Heart left ventricle (tissue), 16 donors: ENCODE measurements around the gene B3GALT5. TPM values are rescaled to one million over a fixed set of nuclear protein-coding genes. Genes with fewer than 3 reads are reported as not detected.

Source experiments
- ATAC-seq, 4 donors: fragments of 200-7000 bp; cut with Tn5 transposase; one replicate each; pipeline ENCODE4 v1.9.1; 2020 to 2022; ENCODE audit warnings: moderate library complexity in 4 of 4, mild to moderate bottlenecking in 3 of 4, moderate number of reproducible peaks in 1 of 4
- DNase-seq, 5 donors: peaks; one replicate each; pipeline ENCODE4 v3.0.0-alpha.2; 2020
- H3K27ac ChIP-seq, 12 donors: fragments of 200-600 bp; sonication (generic) in 4 of 12; one replicate each; pipeline versions ENCODE4 v1.5.0 to v1.8.0; 2016 to 2022; ENCODE audit warnings: mild to moderate bottlenecking in 2 of 12
- H3K27me3 ChIP-seq, 9 donors: fragments of 200-600 bp; sonication (generic) in 2 of 9; one replicate each; pipeline versions ENCODE4 v1.5.1 to v1.8.0; 2016 to 2022; ENCODE audit warnings: mild to moderate bottlenecking in 3 of 9
- H3K36me3 ChIP-seq, 9 donors: fragments of 200-600 bp; sonication (generic) in 2 of 9; one replicate each; pipeline versions ENCODE4 v1.5.0 to v1.8.0; 2018 to 2022; ENCODE audit warnings: mild to moderate bottlenecking in 2 of 9
- H3K4me1 ChIP-seq, 12 donors: fragments of 200-600 bp; sonication (generic) in 4 of 12; one replicate each; pipeline versions ENCODE4 v1.5.0 to v1.8.0; 2016 to 2022; ENCODE audit warnings: mild to moderate bottlenecking in 3 of 12
- H3K4me3 ChIP-seq, 12 donors: fragments of 200-600 bp; sonication (generic) in 4 of 12; one replicate each; pipeline versions ENCODE4 v1.5.0 to v1.8.0; 2017 to 2022; ENCODE audit warnings: mild to moderate bottlenecking in 9 of 12, moderate library complexity in 4 of 12
- H3K9me3 ChIP-seq, 12 donors: fragments of 200-600 bp; sonication (generic) in 4 of 12; one replicate each; pipeline versions ENCODE4 v1.5.0 to v1.8.0; 2016 to 2022; ENCODE audit warnings: mild to moderate bottlenecking in 1 of 12
- CTCF ChIP-seq, 12 donors: fragments of 200-600 bp; sonication (generic) in 4 of 12; IDR thresholded peaks; one replicate each; pipeline versions ENCODE4 v1.5.0 to v1.8.0; 2018 to 2022; ENCODE audit warnings: antibody characterized with exemption in 12 of 12, mild to moderate bottlenecking in 5 of 12
- POLR2A ChIP-seq, 2 donors: fragments of 450-650 bp; IDR thresholded peaks; one replicate each; pipeline ENCODE4 v1.6.1; 2017; ENCODE audit warnings: antibody characterized with exemption in 2 of 2, mild to moderate bottlenecking in 2 of 2, moderate library complexity in 2 of 2
- WGBS, 4 donors: extraction: QIAGEN DNeasy Blood & Tissue Kit in 2 of 4; methylation state at CpG; one replicate each; pipeline versions ENCODE4 v1.1.5 to v1.1.7; 2013 to 2018; 5-methylcytosine and 5-hydroxymethylcytosine counted together
- intact Hi-C, 10 donors: fragments of 100-400 bp; cut with DNase I; formaldehyde crosslinking; loops; one replicate each; pipeline versions ENCODE4 v1.11.1 to v1.14.2; 2022
- polyA plus RNA-seq, 2 donors: library from polyadenylated mRNA; stranded (reverse); fragments of 200-250 nt; gene quantifications; one replicate each; pipeline ENCODE4 v1.2.3, GENCODE V29; 2013
- total RNA-seq, 9 donors: library from RNA; depleted of rRNA in 2 of 9; stranded (reverse); fragments of >200 nt in 2 of 9; fragmentation: NEBNext Ultra II Directional in 3 of 9; extraction: Animal tissue kit (Norgen Biotek cat#: 25700) in 3 of 9; gene quantifications; one replicate each; pipeline versions ENCODE4 v1.1.0 to v1.2.4, GENCODE V29; 2016 to 2023
- donor health status: ischemic (EF 13 %, LVEDD 7.1; RV severe dilation, severe dysfunction).
- donor health status: healthy with polysubstance abuse.
- donor health status: DM: no; HTN: yes; CAD: no.
- donor health status: DM: no; HTN: no; CAD: no.
- donor health status: ischemic (EF 25% LVEDD 6.9; RV normal size, moderate dysfunction).
- donor health status: ischemic (EF 25% LVEDD 5.7; RV mildly dilated, moderate dysfunction).
- donor health status: healthy.
- donor health status: DM: yes; HTN: yes; CAD: no.
- donor health status: ischemic (EF 35%, LVEDD 5.7; RV mildly dilated, moderate dysfunction).
- donor health status: nonischemic (EF 11% LVEDD 7.7; RV severe dilation, severe dysfunction).
- donor health status: DM: yes; HTN: yes; CAD: no.
- donor health status: PGD.
- donor health status: ischemic (EF 29% LVEDD 5.4; RV normal size, mild dysfunction).
- donor health status: nonischemic (EF 23%, LVEDD 6.1; RV moderate dilation, normal function).

The B3GALT5 gene
- total and polyA plus RNA-seq, 11 donors: 0.01 to 0.71 (median 0.07) TPM; not detected in 2

GRCh38 chr21:39602793-39603192, 9.9 kb upstream of the B3GALT5 start:
- Histone ChIP-seq H3K4me3 (no peak overlapping the region), H3K9me3 (no peaks in the 10 kb centered on the region), H3K27ac (no peak overlapping the region), H3K27me3 (no peaks in the 10 kb centered on the region), H3K36me3 (no peaks in the 10 kb centered on the region), H3K4me1 (peaks cover 0 to 5% (median 0%) of the 10 kb centered on the region in 12 donors)
- intact Hi-C loops: loop anchor here in 1 of 10 donors (10.0 kb wide), 1 partner anchor 112 kb away; no protein-coding TSS in a partner anchor
- no peak for TF ChIP-seq POLR2A (IDR thresholded peaks at IDR 0.05)
- TF ChIP-seq CTCF (IDR thresholded peaks at IDR 0.05): no peak
- no peak for ATAC-seq
- 90 to 97% (median 94%) methylated on average over 4 of the region's 4 CpGs for WGBS, 4 donors
- no peak for DNase-seq

- Histone ChIP-seq H3K4me3 (no peak overlapping the region), H3K4me1 (peaks cover 0 to 5% (median 0%) of the 10 kb centered on the region in 12 donors), H3K27me3 (no peaks in the 10 kb centered on the region), H3K36me3 (no peaks in the 10 kb centered on the region), H3K9me3 (no peaks in the 10 kb centered on the region), H3K27ac (no peak overlapping the region)
- no peak for ATAC-seq
- no peak for DNase-seq
- TF ChIP-seq CTCF (IDR thresholded peaks at IDR 0.05) (no peak), POLR2A (IDR thresholded peaks at IDR 0.05) (no peak)
- 89 to 100% (median 95%) methylated on average over 7 to 8 of the region's 8 CpGs for WGBS, 4 donors
- intact Hi-C loops: loop anchor here in 1 of 10 donors (10.0 kb wide), 1 partner anchor 110 kb away; no protein-coding TSS in a partner anchor
Measured at GRCh38 chr21:39604951-39605350, 7.8 kb upstream of the B3GALT5 start.

GRCh38 chr21:39610703-39611102, 2.0 kb upstream of the B3GALT5 start:
- Histone ChIP-seq H3K27me3 (peaks cover 0 to 34% (median 19%) of the 10 kb centered on the region in 9 donors), H3K4me3 (no peak overlapping the region), H3K4me1 (peaks cover 0 to 7% (median 0%) of the 10 kb centered on the region in 12 donors), H3K36me3 (no peaks in the 10 kb centered on the region), H3K27ac (no peak overlapping the region), H3K9me3 (no peaks in the 10 kb centered on the region)
- ATAC-seq (no peak), DNase-seq (no peak)
- no peak for TF ChIP-seq CTCF (IDR thresholded peaks at IDR 0.05)
- 73 to 83% (median 80%) methylated on average over 3 of the region's 3 CpGs for WGBS, 4 donors
- intact Hi-C loops: no loop called here

- intact Hi-C loops: no loop called here
- Histone ChIP-seq H3K27me3 (peaks cover 0 to 41% (median 19%) of the 10 kb centered on the region in 9 donors), H3K4me1 (peaks cover 0 to 7% (median 0%) of the 10 kb centered on the region in 12 donors), H3K27ac (no peak overlapping the region), H3K4me3 (no peak overlapping the region), H3K36me3 (no peaks in the 10 kb centered on the region), H3K9me3 (no peaks in the 10 kb centered on the region)
- WGBS, 4 donors: 51 to 62% (median 55%) methylated on average over 17 to 19 of the region's 19 CpGs
- DNase-seq (no peak), ATAC-seq (peak in 1 of 4 donors; percentile 36)
- TF ChIP-seq CTCF (IDR thresholded peaks at IDR 0.05) (no peak), POLR2A (IDR thresholded peaks at IDR 0.05) (no peak)
Measured at GRCh38 chr21:39611551-39612190, 1.1 kb upstream of the B3GALT5 start.
